NCI-H1417 treated with DMSO at 0.1 percent for 48 hours (cell line): ENCODE measurements around the gene CALD1.

ENCODE experiments used
- DNase-seq: peaks from one replicate; lab custom pipeline; 2025; lab: John Stamatoyannopoulos, UW

CALD1 gene

DNA sequence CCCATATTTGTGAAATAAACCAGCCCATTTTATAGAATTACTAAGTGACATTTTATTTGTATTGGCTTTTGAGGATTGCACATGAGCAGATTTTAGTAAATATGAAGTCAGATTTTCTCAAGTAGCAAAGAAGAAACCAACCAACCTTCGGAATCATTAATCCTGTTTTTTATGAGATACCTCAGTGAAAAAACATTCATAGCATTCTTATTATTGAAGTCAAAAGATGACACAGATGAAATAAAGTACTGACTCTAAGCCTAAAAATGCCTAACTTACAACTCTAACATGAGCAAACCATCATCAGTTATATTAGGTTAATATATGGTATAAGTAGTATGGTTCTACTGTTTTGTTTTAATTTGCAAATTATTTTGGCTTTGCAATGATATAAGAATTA lies 147.0 kb downstream of the CALD1 start:
- no peak for DNase-seq

DNA sequence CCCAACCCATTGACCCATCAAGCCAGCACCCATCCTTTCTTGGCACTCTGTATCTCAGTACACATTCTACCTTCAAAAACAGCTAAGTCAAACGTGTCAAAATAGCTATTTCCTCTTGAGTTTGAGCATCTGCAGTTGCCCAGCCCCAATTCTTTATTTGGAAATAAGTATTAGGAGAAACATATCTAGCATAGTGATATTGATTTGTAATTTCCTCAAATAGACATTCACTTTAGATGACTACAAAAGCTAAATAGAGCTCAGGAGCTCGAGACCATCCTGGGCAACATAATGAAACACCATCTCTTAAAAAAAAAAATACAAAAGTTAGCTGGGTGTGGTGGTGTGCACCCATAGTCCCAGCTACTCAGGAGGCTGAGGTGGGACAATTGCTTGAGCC lies 147.6 kb downstream of the CALD1 start:
- no peak for DNase-seq

GRCh38 chr7:134927723-134928122 lies 148.3 kb downstream of the CALD1 start:
- DNase-seq: no peak

GRCh38 chr7:134928554-134928953 lies 149.1 kb downstream of the CALD1 start:
- DNase-seq: no peak

- DNase-seq: no peak
These were observed 152.1 kb downstream of the CALD1 start for GRCh38 chr7:134931487-134931886.

DNA sequence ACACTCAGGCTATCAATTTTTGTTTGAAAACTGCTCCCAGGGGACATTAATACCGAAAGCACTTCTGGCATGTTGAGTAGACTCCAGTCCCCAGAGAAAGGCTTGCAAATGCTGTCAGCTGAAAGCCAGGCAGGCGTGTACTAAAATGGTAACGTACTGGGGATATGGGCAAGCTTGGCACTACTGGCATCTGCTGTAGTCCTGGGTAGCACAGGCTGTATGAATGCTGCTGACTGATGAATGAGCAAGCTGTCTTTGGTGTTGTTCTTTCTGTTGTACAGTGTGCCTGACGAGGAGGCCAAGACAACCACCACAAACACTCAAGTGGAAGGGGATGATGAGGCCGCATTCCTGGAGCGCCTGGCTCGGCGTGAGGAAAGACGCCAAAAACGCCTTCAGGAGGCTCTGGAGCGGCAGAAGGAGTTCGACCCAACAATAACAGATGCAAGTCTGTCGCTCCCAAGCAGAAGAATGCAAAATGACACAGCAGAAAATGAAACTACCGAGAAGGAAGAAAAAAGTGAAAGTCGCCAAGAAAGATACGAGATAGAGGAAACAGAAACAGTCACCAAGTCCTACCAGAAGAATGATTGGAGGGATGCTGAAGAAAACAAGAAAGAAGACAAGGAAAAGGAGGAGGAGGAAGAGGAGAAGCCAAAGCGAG lies 153.4 kb downstream of the CALD1 start:
- DNase-seq: no peak

DNA sequence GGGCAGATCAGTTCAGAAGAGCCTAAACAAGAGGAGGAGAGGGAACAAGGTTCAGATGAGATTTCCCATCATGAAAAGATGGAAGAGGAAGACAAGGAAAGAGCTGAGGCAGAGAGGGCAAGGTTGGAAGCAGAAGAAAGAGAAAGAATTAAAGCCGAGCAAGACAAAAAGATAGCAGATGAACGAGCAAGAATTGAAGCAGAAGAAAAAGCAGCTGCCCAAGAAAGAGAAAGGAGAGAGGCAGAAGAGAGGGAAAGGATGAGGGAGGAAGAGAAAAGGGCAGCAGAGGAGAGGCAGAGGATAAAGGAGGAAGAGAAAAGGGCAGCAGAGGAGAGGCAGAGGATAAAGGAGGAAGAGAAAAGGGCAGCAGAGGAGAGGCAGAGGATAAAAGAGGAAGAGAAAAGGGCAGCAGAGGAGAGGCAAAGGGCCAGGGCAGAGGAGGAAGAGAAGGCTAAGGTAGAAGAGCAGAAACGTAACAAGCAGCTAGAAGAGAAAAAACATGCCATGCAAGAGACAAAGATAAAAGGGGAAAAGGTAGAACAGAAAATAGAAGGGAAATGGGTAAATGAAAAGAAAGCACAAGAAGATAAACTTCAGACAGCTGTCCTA lies 154.1 kb downstream of the CALD1 start:
- DNase-seq: no peak

GRCh38 chr7:134935701-134936100 lies 156.3 kb downstream of the CALD1 start:
- DNase-seq: no peak

DNA sequence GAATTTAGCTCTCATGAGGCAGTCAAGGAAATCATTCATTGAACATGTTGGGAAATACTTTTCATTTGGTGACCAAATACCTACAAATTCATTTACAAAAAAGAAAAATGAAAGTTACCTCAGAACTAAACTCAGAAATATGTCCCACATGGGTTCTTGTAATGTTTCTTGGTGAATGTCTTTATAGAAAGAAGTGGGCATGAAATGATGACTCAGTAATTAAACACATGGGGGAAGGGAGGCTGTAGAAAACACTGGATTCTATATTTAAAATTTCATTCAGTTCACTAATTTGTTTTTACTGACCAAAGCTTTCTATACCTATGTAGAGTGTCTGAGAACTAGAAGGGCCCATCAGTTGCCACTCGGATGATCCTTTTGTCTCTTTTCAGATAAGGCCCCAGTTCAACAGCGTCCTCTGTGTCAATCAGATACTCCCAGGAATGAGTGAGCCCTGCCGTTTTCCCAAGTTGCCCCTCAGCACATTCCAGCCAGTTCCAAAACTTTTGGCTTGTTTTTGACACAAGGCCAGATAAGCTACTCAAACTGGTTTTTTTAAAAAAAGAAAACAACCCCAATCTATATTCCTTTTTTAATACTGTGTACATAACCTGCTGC lies 157.6 kb downstream of the CALD1 start:
- no peak for DNase-seq

DNA sequence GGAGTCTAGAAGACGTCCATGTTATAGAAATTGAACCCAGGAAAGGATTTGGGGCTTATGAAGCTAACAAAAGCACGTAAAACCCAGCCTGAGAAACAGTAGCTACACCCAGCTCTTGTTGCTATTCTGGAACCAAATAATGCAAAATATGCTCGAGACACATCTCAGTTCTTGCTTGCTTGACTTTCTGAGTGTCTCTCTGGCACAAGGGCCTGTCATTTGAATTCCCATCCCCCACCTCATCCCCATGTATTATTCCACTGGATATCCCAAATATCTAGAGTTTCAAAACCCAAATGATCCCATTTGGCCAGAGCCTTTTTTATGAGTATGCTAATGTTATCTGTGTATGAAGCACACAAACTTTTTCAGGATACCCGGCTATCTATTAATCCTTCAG lies 158.7 kb downstream of the CALD1 start:
- DNase-seq: no peak

GRCh38 chr7:134939136-134939535 lies 159.7 kb downstream of the CALD1 start:
- no peak for DNase-seq

- DNase-seq: no peak
These were observed 161.3 kb downstream of the CALD1 start for GRCh38 chr7:134940729-134941128.

DNA sequence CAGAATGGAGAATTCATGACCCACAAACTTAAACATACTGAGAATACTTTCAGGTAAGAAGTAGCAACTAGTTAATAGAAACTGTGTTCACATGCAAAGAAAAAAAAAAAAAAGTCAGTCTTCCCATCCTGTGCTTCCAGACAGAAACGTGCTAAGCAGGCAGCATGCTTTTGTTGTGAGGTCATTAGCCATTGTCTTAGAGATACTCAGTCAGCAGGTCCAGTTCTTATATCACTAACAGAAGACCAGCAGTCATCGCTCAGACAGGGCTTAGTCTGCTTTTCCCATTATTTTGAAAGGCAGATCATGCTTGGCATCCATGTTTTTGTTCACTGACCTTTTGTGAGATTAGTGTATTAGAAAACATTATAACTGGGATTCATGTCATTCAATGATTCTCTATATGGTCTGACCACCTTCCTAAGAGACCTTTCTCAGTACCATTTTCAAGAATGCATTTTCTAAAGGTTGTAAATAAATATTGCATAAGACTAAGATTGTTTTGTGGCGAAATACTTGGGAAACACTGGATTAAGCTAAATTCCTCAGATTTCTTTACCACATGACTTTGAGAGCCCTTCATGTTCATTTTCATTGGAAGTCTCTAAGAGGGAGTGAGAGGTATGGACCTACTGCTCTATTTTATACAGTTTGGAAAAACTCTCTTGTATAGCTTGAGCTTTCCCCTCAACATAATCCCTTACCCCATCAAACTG lies 161.9 kb downstream of the CALD1 start:
- no peak for DNase-seq

DNA sequence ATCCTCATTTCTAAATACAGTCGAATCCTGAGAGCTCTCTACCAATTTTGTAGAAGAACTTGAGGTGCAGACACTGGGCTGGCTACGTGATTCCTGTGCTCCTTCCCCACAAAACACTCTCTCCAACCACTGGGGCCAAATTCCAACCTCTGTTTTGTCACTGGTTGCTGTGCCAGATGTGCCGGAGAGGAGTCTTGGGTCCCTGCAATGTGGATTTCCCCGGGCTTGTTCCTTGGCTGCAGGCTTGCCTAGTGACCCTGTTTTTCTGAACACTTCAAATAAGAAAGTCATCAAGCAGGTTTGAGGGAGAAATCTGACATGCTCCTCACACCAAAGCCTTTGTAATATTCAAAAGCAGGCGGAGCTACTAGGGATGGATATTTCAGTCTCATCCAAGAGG lies 162.5 kb downstream of the CALD1 start:
- no peak for DNase-seq

DNA sequence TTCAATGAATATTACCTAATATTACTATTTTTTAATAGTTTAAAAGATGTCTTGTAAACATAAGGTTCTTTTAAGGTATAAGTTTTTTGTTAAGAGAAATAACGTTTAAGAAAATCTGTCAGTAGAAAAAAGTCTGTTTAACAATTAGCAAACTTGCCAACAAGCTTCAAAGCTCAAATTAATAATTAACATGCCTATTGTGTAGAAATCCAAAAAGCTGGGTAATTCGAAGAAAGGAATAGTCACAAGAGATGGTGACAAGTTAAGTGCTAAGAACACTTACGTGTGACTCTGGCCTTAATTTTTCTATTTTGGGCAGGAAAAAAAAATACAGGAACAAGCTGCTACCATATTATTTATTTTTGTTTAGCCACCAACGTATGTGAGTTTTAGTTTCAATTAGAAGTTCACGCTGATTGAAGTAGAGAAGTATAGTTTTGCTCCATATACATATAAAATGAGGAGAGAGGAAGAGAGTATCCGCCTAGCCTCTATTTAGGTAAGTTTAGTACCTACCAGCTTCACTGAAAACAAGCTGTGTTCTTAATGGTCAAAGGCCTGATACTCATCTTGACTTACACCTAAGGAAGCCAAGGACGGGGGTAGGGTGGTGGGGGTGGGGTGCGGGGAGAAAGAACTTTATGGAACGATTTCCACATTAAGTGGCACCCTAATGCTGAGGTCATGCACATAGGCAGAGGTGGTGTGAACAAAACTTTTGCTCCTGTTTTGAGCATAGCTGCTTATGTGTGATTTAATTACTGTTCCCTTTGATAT lies 163.4 kb downstream of the CALD1 start:
- DNase-seq: no peak

DNA sequence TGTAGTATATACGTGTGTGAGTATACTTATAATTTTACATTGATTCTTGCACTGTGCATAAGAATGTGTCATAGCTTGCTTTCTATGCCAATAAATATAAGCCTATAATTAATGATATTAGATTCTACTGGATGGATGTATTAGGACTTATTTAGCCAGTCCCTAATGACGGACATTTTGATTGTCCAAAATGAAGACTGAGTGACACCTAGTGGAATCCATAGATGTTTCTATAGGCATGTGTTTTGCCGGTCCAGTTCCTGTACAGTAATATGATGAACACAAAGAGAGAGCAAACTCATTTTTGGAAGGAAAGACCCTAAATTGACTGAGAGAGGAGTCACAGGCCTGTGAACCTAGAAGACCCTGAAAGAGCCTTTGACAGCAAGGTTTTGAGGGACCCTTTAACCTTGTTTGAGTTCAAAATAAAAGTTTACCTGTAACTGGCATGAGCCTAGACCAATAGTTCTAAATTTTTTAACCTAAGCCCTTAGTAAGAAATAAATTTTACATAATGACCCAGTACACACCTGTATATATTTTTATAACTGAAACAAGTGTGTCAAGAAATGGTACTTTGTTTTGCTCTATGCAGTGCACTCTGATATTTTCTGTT lies 164.5 kb downstream of the CALD1 start:
- DNase-seq: peak; percentile 23

DNA sequence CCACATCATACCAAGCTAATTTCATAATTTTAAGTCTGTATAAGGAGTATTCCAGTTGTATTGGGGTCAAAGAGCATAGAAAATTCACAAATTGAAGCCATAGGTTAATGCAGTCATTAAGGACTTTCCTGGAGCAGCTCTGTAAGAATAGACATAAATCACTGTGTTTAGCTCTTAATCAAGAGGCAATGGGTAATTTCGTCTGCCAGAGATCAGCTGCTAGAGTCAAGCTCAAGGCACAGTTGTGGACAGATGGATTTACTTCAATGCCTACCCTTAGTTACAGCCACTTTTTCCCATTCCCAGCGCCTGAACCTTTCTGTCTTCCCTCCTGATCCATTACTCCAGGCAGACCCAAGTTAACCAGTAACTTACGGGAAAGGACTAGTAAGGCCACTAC lies 166.3 kb downstream of the CALD1 start:
- DNase-seq: no peak

- no peak for DNase-seq
These were observed 166.8 kb downstream of the CALD1 start for GRCh38 chr7:134946260-134946659.

DNA sequence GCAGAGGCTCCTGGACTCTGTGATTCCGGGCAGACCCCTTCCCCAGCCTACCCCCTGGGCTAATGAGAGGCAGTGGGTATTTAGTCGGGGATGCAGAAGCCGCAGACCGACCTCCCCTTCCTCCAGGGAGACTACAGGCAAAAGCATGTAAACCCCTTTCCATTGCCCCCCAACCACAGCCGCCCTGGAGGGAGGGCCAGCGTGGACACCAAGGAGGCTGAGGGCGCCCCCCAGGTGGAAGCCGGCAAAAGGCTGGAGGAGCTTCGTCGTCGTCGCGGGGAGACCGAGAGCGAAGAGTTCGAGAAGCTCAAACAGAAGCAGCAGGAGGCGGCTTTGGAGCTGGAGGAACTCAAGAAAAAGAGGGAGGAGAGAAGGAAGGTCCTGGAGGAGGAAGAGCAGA lies 167.9 kb downstream of the CALD1 start:
- DNase-seq: no peak

DNA sequence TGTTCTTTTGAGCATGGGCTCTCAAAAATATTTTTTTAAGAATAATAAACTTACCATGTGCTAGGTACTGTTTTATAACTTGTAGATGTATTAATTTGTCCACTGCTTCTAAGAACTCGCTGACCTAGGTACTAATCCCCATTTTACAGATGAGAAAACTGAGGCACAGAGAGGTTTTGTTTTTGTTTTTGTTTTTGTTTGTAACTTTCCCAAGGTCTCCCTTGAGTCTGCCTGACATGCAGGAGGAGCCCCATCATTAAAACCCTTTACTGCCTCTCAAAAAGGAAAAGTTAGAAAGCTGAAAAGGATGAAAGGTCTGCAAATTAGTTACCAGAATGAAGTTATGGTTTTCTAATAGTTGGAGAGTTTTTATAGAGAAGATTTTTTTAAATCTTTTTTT lies 168.4 kb downstream of the CALD1 start:
- no peak for DNase-seq

- DNase-seq: no peak
These were observed 168.8 kb downstream of the CALD1 start for GRCh38 chr7:134948246-134948645.

GRCh38 chr7:134948736-134949135 lies 169.3 kb downstream of the CALD1 start:
- DNase-seq: no peak
